Colonic mucosa (tissue), 4 donors: ENCODE results near the gene FHDC1. TPM values are rescaled to one million over a fixed set of nuclear protein-coding genes. Genes with fewer than 3 reads are reported as not detected.

Experiments used
- DNase-seq: peaks from one replicate; pipeline ENCODE4 v3.0.0-alpha.2; 2020
- H3K27ac ChIP-seq: fragments of 200-600 bp; one replicate; pipeline ENCODE4 v1.8.0; 2021
- H3K27me3 ChIP-seq: fragments of 200-600 bp; one replicate; pipeline ENCODE4 v1.8.0; 2021
- H3K36me3 ChIP-seq: fragments of 200-600 bp; one replicate; pipeline ENCODE4 v1.8.0; 2021
- H3K4me1 ChIP-seq: fragments of 200-600 bp; one replicate; pipeline ENCODE4 v1.8.0; 2021; ENCODE audit warnings: mild to moderate bottlenecking
- H3K4me3 ChIP-seq: fragments of 200-600 bp; one replicate; pipeline ENCODE4 v1.8.0; 2021
- H3K9ac ChIP-seq, 2 donors: one replicate each; pipeline ENCODE4 v1.7.0; 2013; ENCODE audit warnings: control low read depth in 2 of 2, low read depth in 2 of 2, low read length in 2 of 2
- H3K9me3 ChIP-seq: fragments of 200-600 bp; one replicate; pipeline ENCODE4 v1.8.0; 2021
- CTCF ChIP-seq: fragments of 200-600 bp; IDR thresholded peaks from one replicate; pipeline ENCODE4 v1.8.0; 2022; ENCODE audit warnings: antibody characterized with exemption, mild to moderate bottlenecking
- intact Hi-C: fragments of 100-400 bp; cut with DNase I; formaldehyde crosslinking; loops from one replicate; pipeline ENCODE4 v1.14.1; 2022
- total RNA-seq, 2 donors: library from RNA; stranded (reverse); fragmentation: NEBNext Ultra II Directional in 1 of 2; extraction: Animal tissue kit (Norgen Biotek cat#: 25700) in 1 of 2; gene quantifications; one replicate each; pipeline ENCODE4 v1.2.1, GENCODE V29; 2021
- donor health status: healthy.
- donor health status: DM: no; HTN: no; CAD: no.
- donor health status: DM: no; HTN: no; CAD: no.

FHDC1 gene
- total RNA-seq, 2 donors from 2014 or later, result 13.9 to 14.0 TPM

- intact Hi-C loops, result no loop called here
- Histone ChIP-seq H3K4me1 (peaks cover 3% of the 10 kb centered on the region), H3K9ac (no peak overlapping the region), H3K9me3 (no peaks in the 10 kb centered on the region), H3K27me3 (no peaks in the 10 kb centered on the region), H3K36me3 (no peaks in the 10 kb centered on the region), H3K4me3 (no peak overlapping the region), H3K27ac (no peak overlapping the region)
- no peak for DNase-seq
- TF ChIP-seq CTCF, result no peak
Measured at GRCh38 chr4:152996111-152996571, 60.0 kb downstream of the FHDC1 start.

- intact Hi-C loops, result no loop called here
- no peaks in the 10 kb centered on the region for H3K27me3 ChIP-seq
- no peaks in the 10 kb centered on the region for H3K36me3 ChIP-seq
- H3K4me3 ChIP-seq, result no peak overlapping the region
- H3K9ac ChIP-seq, result no peak overlapping the region
- H3K27ac ChIP-seq, result no peak overlapping the region
- no peaks in the 10 kb centered on the region for H3K9me3 ChIP-seq
- H3K4me1 ChIP-seq, result peaks cover 3% of the 10 kb centered on the region
- no peak for TF ChIP-seq CTCF
- DNase-seq, result no peak
Measured at GRCh38 chr4:152996672-152997071, 60.5 kb downstream of the FHDC1 start.

- no peak overlapping the region for H3K4me3 ChIP-seq
- no peak overlapping the region for H3K9ac ChIP-seq
- H3K9me3 ChIP-seq, result no peaks in the 10 kb centered on the region
- no peaks in the 10 kb centered on the region for H3K36me3 ChIP-seq
- H3K4me1 ChIP-seq, result peaks cover under 1% of the 10 kb centered on the region
- DNase-seq, result no peak
- H3K27ac ChIP-seq, result no peak overlapping the region
- H3K27me3 ChIP-seq, result no peaks in the 10 kb centered on the region
- intact Hi-C loops, result no loop called here
- TF ChIP-seq CTCF, result no peak
Measured at GRCh38 chr4:152997288-152997687, 61.2 kb downstream of the FHDC1 start.

GRCh38 chr4:152997771-152998487, 61.8 kb downstream of the FHDC1 start:
- Histone ChIP-seq H3K27me3 (no peaks in the 10 kb centered on the region), H3K9ac (no peak overlapping the region), H3K27ac (no peak overlapping the region), H3K9me3 (no peaks in the 10 kb centered on the region), H3K36me3 (no peaks in the 10 kb centered on the region), H3K4me3 (no peak overlapping the region), H3K4me1 (no peaks in the 10 kb centered on the region)
- intact Hi-C loops, result no loop called here
- DNase-seq, result no peak
- TF ChIP-seq CTCF, result no peak

GRCh38 chr4:152998861-152999260, 62.7 kb downstream of the FHDC1 start:
- no peaks in the 10 kb centered on the region for H3K36me3 ChIP-seq
- intact Hi-C loops, result no loop called here
- H3K27me3 ChIP-seq, result no peaks in the 10 kb centered on the region
- H3K27ac ChIP-seq, result no peak overlapping the region
- H3K9ac ChIP-seq, result no peak overlapping the region
- no peaks in the 10 kb centered on the region for H3K9me3 ChIP-seq
- no peak for TF ChIP-seq CTCF
- H3K4me3 ChIP-seq, result no peak overlapping the region
- no peak for DNase-seq
- no peaks in the 10 kb centered on the region for H3K4me1 ChIP-seq
